SK-N-MC (cell line): ENCODE results near the gene FAAP100.

Experiments used
- EZH2 ChIP-seq: fragments of 200-600 bp; sonication (generic); IDR thresholded peaks from one replicate; pipeline ENCODE4 v1.6.1; 2017; ENCODE audit warnings: antibody characterized with exemption
- FOXP2 ChIP-seq: optimal IDR thresholded peaks from 2 replicates; pipeline ENCODE3; 2011; ENCODE audit warnings: mild to moderate bottlenecking, moderate library complexity; ENCODE audit not compliant: insufficient read depth; ENCODE audit errors: extremely low read length, control extremely low read depth
- POLR2AphosphoS5 ChIP-seq: IDR thresholded peaks from 2 replicates; pipeline ENCODE4 v1.6.1; 2012; ENCODE audit warnings: mild to moderate bottlenecking, low read depth, low read length, borderline replicate concordance

GRCh38 chr17:81582341-81582740 lies 30.2 kb upstream of the FAAP100 start:
- TF ChIP-seq EZH2 (no peak), POLR2AphosphoS5 (no peak), FOXP2 (no peak)
